Measurements from ENCODE around the gene SHC1. TPM values are rescaled to one million over a fixed set of nuclear protein-coding genes. Genes with fewer than 3 reads are reported as not detected.

SHC1 gene
- total RNA-seq, 1 donor from 2014 or later: 176 TPM

- no peaks in the 10 kb centered on the region for H3K36me3 ChIP-seq (ENCODE audit: control insufficient read depth, insufficient read depth, low read length)
- no peaks in the 10 kb centered on the region for H3K27me3 ChIP-seq (ENCODE audit: control insufficient read depth, insufficient read depth, low read length)
- peak; percentile 54 for DNase-seq (ENCODE audit: low read depth)
- TF ChIP-seq, protein P1, sequence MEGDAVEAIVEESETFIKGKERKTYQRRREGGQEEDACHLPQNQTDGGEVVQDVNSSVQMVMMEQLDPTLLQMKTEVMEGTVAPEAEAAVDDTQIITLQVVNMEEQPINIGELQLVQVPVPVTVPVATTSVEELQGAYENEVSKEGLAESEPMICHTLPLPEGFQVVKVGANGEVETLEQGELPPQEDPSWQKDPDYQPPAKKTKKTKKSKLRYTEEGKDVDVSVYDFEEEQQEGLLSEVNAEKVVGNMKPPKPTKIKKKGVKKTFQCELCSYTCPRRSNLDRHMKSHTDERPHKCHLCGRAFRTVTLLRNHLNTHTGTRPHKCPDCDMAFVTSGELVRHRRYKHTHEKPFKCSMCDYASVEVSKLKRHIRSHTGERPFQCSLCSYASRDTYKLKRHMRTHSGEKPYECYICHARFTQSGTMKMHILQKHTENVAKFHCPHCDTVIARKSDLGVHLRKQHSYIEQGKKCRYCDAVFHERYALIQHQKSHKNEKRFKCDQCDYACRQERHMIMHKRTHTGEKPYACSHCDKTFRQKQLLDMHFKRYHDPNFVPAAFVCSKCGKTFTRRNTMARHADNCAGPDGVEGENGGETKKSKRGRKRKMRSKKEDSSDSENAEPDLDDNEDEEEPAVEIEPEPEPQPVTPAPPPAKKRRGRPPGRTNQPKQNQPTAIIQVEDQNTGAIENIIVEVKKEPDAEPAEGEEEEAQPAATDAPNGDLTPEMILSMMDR (IDR thresholded peaks at IDR 0.05; ENCODE audit: insufficient read depth, low read length, poor library complexity, severe bottlenecking): peak; percentile 34
- H3K4me3 ChIP-seq (ENCODE audit: low read depth, low read length): peak within 1 kb of the TSS; percentile 63
These were observed 33.9 kb downstream of the SHC1 start, which contains the start of gene PMVK for GRCh38 chr1:154936555-154937084. Gene PMVK, minus strand, starts transcription at chr1:154936719. Its CDS starts 34 bp downstream, at chr1:154936685.

DNA sequence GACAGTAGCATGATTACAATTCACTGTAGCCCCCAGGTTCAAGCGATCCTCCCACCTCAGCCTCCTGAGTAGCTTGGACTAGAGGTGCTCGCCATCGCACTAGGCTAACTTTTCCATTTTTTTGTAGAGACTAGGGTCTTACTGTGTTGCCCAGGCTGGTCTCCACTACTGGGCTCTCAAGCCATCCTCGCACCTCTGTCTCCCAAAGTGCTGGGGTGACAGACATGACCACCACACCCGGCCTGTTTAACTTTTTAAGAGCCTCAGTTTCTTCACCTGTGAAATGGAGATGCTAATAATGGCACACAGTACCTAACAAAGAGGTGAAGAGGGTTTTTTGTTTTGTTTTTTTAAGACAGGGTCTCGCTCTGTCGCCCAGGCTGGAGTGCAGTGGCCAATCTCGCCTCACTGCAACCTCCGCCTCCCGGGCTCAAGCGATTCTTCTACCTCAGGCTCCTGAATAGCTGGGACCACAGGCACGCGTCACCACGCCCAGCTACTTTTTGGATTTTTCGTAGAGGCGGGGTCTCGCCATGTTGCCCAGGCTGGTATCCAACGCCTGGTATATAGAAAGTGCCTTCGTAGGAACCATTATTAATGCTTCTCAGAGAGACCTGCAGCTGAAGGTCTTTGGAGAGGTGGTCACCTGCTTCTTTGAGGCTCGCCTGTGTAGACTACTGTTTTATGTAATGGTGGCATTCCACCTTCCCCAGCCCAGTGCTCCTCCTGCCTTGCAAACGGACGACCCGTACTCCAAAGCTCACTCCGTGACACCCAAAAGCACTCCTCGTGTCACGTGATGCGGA lies 34.6 kb downstream of the SHC1 start:
- no peak for DNase-seq (ENCODE audit: low read depth)
- Histone ChIP-seq H3K4me3 (ENCODE audit: low read depth, low read length) (peak overlapping the region; percentile 63), H3K36me3 (ENCODE audit: control insufficient read depth, insufficient read depth, low read length) (no peaks in the 10 kb centered on the region), H3K27me3 (ENCODE audit: control insufficient read depth, insufficient read depth, low read length) (no peaks in the 10 kb centered on the region)
- TF ChIP-seq, protein P1 (IDR thresholded peaks at IDR 0.05; ENCODE audit: insufficient read depth, low read length, poor library complexity, severe bottlenecking): no peak

DNA sequence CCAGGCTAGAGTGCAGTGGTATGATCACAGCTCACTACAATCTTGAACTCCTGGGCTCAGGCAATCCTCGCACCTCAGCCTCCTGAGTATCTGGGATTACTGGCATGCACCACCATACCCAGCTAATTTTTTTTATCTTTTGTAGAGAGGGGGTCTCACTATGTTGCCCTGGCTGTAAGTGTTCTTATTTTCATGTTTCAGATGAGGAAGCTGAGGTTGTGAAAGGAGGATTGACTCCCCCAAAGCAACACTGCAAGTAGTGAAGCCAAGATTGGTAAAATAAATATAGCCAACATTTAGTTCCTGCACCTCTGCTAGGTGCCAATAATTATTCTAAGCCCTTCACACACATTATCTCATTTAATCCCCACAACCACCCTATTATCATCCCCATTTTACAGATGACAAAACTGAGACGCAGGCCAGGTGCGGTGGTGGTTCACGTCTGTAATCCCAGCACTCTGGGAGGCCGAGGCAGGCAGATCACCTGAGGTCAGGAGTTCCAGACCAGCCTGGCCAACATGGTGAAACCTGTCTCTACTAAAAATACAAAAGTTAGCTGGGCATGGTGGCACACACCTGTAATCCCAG lies 36.1 kb downstream of the SHC1 start:
- H3K36me3 ChIP-seq (ENCODE audit: control insufficient read depth, insufficient read depth, low read length): no peaks in the 10 kb centered on the region
- TF ChIP-seq, protein P1 (IDR thresholded peaks at IDR 0.05; ENCODE audit: insufficient read depth, low read length, poor library complexity, severe bottlenecking): no peak
- H3K27me3 ChIP-seq (ENCODE audit: control insufficient read depth, insufficient read depth, low read length): no peaks in the 10 kb centered on the region
- no peak for DNase-seq (ENCODE audit: low read depth)
- no peak overlapping the region for H3K4me3 ChIP-seq (ENCODE audit: low read depth, low read length)

- no peak for DNase-seq (ENCODE audit: low read depth)
- Histone ChIP-seq H3K27me3 (ENCODE audit: control insufficient read depth, insufficient read depth, low read length) (no peaks in the 10 kb centered on the region), H3K36me3 (ENCODE audit: control insufficient read depth, insufficient read depth, low read length) (no peaks in the 10 kb centered on the region), H3K4me3 (ENCODE audit: low read depth, low read length) (no peak overlapping the region)
- TF ChIP-seq, protein P1 (IDR thresholded peaks at IDR 0.05; ENCODE audit: insufficient read depth, low read length, poor library complexity, severe bottlenecking): no peak
These were observed 38.5 kb downstream of the SHC1 start for GRCh38 chr1:154931940-154932487.

DNA sequence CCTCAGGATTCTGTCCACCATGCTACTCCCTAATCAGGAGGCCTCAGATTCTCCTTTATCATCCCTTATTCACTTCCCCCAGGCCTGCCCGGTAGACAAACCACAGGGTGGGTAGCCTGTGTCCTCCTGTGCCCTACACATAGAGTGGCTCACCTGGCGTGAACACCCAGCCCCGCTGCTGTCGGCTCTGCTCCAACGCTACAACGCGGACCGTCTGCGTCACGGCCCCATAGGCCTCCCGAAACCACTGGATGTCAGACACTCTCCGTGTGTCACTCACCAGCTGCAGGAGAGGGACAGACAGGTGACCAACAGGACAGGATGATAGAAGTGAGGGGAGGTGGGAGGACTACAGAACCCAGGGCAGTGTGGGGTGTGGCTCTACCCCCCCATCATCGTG lies 44.3 kb downstream of the SHC1 start:
- Histone ChIP-seq H3K36me3 (ENCODE audit: control insufficient read depth, insufficient read depth, low read length) (no peaks in the 10 kb centered on the region), H3K4me3 (ENCODE audit: low read depth, low read length) (no peak overlapping the region), H3K27me3 (ENCODE audit: control insufficient read depth, insufficient read depth, low read length) (no peaks in the 10 kb centered on the region)
- no peak for DNase-seq (ENCODE audit: low read depth)
- TF ChIP-seq, protein P1 (IDR thresholded peaks at IDR 0.05; ENCODE audit: insufficient read depth, low read length, poor library complexity, severe bottlenecking): no peak
